GM12878 (cell line): ENCODE data around the gene GLRX2. TPM values are rescaled to one million over a fixed set of nuclear protein-coding genes. Genes with fewer than 3 reads are reported as not detected.

Source experiments
- EP300 ChIP-seq, 2 experiments: fragments of 150-350 bp in 1 of 2; IDR thresholded peaks; 2 replicates each; pipeline ENCODE4 v1.6.1; 2011 to 2012; ENCODE audit warnings: low read depth in 2 of 2, low read length in 2 of 2, borderline replicate concordance in 1 of 2, improper control_type of control experiment in 1 of 2, inconsistent platforms in 1 of 2; ENCODE audit not compliant: control insufficient read depth in 1 of 2
- HDAC2 ChIP-seq: fragments of 200-600 bp; sonication (generic); IDR thresholded peaks from 2 replicates; pipeline ENCODE4 v1.6.1; 2017
- JUND ChIP-seq: IDR thresholded peaks from 2 replicates; pipeline ENCODE4 v1.6.1; 2012; ENCODE audit warnings: low read depth, mild to moderate bottlenecking, low read length, improper control_type of control experiment, moderate library complexity
- MAX ChIP-seq: IDR thresholded peaks from 2 replicates; pipeline ENCODE4 v1.6.1; 2012; ENCODE audit warnings: low read depth, low read length, improper control_type of control experiment
- MXI1 ChIP-seq: fragments of 150-350 bp; IDR thresholded peaks from 2 replicates; pipeline ENCODE4 v1.6.1; 2011; ENCODE audit warnings: low read depth, mild to moderate bottlenecking, inconsistent platforms, low read length, improper control_type of control experiment
- NFYA ChIP-seq: IDR thresholded peaks from 2 replicates; pipeline ENCODE4 v1.6.1; 2011; ENCODE audit warnings: low read depth, mild to moderate bottlenecking, low read length, improper control_type of control experiment, borderline replicate concordance
- NKRF ChIP-seq: fragments of 450-650 bp; conservative IDR thresholded peaks from 2 replicates; pipeline ENCODE4 v1.6.1; 2017; ENCODE audit warnings: mild to moderate bottlenecking, moderate library complexity
- PBX3 ChIP-seq: IDR thresholded peaks from 2 replicates; pipeline ENCODE4 v1.6.1; 2011; ENCODE audit warnings: mild to moderate bottlenecking, low read depth, low read length, moderate library complexity; ENCODE audit not compliant: insufficient replicate concordance
- PKNOX1 ChIP-seq: fragments of 450-650 bp; IDR thresholded peaks from 2 replicates; pipeline ENCODE4 v1.6.1; 2016; ENCODE audit warnings: mild to moderate bottlenecking
- PRDM15 ChIP-seq: fragments of 450-650 bp; formaldehyde crosslinking; IDR thresholded peaks from 2 replicates; pipeline ENCODE4 v1.4.0; 2020; ENCODE audit warnings: mild to moderate bottlenecking, moderate library complexity
- RELB ChIP-seq: fragments of 450-650 bp; IDR thresholded peaks from 2 replicates; pipeline ENCODE4 v1.6.1; 2017; ENCODE audit warnings: low read depth, mild to moderate bottlenecking, moderate library complexity
- TARDBP ChIP-seq: IDR thresholded peaks from 2 replicates; pipeline ENCODE4 v1.6.1; 2016; ENCODE audit warnings: borderline replicate concordance
- YY1 ChIP-seq: IDR thresholded peaks from 2 replicates; pipeline ENCODE4 v1.6.1; 2011; ENCODE audit warnings: low read depth, mild to moderate bottlenecking, low read length
- polyA plus RNA-seq, 11 experiments: library from polyadenylated mRNA; depleted of rRNA in 4 of 11; unstranded in 6 of 11; stranded (reverse) in 5 of 11; fragments of >200 nt; fragmentation: Nextera tagmentation in 4 of 11; fragmentation: Illumina TruSeq in 1 of 11; extraction: Ambion mirVana in 4 of 11; extraction: Trizol in 1 of 11; gene quantifications; 1 replicate in 1 of 11; 2 replicates in 10 of 11; pipeline versions ENCODE4 v1.2.1 to v1.2.3, GENCODE V29; 2011 to 2016; ENCODE audit warnings: inconsistent platforms in 2 of 11, missing spikeins in 2 of 11, low read depth in 1 of 11
- total RNA-seq, 4 experiments: library from RNA; depleted of rRNA in 3 of 4; stranded (reverse); fragments of >200 nt in 3 of 4; fragmentation: Illumina TruSeq in 1 of 4; extraction: Trizol in 1 of 4; gene quantifications; 2 replicates each; pipeline versions ENCODE4 v1.2.1 to v1.2.3, GENCODE V29; 2013 to 2021
- TF ChIP-seq, protein P1 (sequence below): IDR thresholded peaks from 2 replicates; pipeline ENCODE4 v1.6.1; 2012; ENCODE audit warnings: low read depth, low read length, improper control_type of control experiment
- TF ChIP-seq, protein P2 (sequence below): IDR thresholded peaks from 2 replicates; pipeline ENCODE4 v1.6.1; 2011; ENCODE audit warnings: low read depth, mild to moderate bottlenecking, low read length, moderate library complexity, borderline replicate concordance; ENCODE audit errors: extremely low read depth

The GLRX2 gene
- total and polyA plus RNA-seq, 10 of the 15 experiments (the other 5 are each of a cell fraction or from before 2014, with no cell fraction given) = 5.5 to 67.6 (median 16.6) TPM

GRCh38 chr1:193059282-193060114, 45.7 kb downstream of the GLRX2 start, which contains the start of the genes RO60 and UCHL5 (continued):
- TF ChIP-seq, protein P1, sequence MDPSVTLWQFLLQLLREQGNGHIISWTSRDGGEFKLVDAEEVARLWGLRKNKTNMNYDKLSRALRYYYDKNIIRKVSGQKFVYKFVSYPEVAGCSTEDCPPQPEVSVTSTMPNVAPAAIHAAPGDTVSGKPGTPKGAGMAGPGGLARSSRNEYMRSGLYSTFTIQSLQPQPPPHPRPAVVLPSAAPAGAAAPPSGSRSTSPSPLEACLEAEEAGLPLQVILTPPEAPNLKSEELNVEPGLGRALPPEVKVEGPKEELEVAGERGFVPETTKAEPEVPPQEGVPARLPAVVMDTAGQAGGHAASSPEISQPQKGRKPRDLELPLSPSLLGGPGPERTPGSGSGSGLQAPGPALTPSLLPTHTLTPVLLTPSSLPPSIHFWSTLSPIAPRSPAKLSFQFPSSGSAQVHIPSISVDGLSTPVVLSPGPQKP = 0 out of 2 replicates have a peak, but pooled peaks have one; percentile 44
- TF ChIP-seq, protein P2, sequence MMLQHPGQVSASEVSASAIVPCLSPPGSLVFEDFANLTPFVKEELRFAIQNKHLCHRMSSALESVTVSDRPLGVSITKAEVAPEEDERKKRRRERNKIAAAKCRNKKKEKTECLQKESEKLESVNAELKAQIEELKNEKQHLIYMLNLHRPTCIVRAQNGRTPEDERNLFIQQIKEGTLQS = peak; percentile 47; the same call in 1 of the 2 replicates
- no peak for TF ChIP-seq NFYA
- TF ChIP-seq NKRF = peak; percentile 23
- TF ChIP-seq TARDBP = peak; percentile 78
- peak; percentile 60 for TF ChIP-seq PBX3
- peak; percentile 90 for TF ChIP-seq PKNOX1
- TF ChIP-seq EP300 (IDR thresholded peaks at IDR 0.05; ENCODE audit: borderline replicate concordance in 1 of 2, control insufficient read depth in 1 of 2, low read depth in 2 of 2, low read length in 2 of 2) = peak; percentile 38 to 60; a peak in 3 of 4 replicates
- no peak for TF ChIP-seq PRDM15
- peak; percentile 62; the same call in 1 of the 2 replicates for TF ChIP-seq JUND
- TF ChIP-seq MAX = peak; percentile 84; the same call in 1 of the 2 replicates
- no peak for TF ChIP-seq HDAC2
- peak; percentile 73 for TF ChIP-seq RELB
- TF ChIP-seq MXI1 = peak; percentile 80
- peak; percentile 76 for TF ChIP-seq YY1
